Activated T-cell treated with anti-CD3 and anti-CD28 coated beads for 4 hours (primary cell): Measurements from ENCODE around the gene CARD19.

Experiments
- DNase-seq: peaks from one replicate; pipeline ENCODE4 v3.0.0-alpha.2; 2020

Gene CARD19

GRCh38 chr9:93121316-93122241 is 25.6 kb downstream of the CARD19 start:
- no peak for DNase-seq

GRCh38 chr9:93122721-93123221 is 26.8 kb downstream of the CARD19 start:
- no peak for DNase-seq

- no peak for DNase-seq
Measured at GRCh38 chr9:93123561-93124283, 27.7 kb downstream of the CARD19 start.

GRCh38 chr9:93124793-93125192 is 28.8 kb downstream of the CARD19 start:
- DNase-seq = no peak

DNA sequence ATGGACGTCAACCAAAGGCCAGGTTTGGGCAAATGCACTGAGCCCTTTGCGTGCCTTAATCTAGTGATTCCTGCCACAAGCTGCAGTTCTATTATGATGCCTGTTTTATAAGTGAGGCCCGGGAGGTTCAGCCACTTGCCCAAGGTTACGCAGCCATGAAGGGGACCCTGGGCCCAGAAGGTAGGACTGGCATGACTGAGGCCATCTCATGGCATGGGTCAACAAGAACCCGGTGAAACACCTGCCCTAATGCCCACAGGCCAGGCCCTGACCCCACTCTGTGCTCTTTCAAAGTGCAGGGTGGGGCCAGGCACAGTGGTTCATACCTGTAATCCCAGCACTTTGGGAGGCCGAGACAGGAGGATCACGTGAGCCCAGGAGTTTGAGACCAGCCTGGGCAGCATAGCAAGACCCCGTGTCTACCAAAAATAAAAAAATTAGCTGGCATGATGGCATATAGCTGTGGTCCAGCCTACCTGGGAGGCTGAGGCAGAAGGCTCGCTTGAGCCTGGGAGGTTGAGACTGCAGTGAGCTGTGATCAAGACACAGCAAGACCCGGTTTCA is 29.4 kb downstream of the CARD19 start:
- DNase-seq = no peak

DNA sequence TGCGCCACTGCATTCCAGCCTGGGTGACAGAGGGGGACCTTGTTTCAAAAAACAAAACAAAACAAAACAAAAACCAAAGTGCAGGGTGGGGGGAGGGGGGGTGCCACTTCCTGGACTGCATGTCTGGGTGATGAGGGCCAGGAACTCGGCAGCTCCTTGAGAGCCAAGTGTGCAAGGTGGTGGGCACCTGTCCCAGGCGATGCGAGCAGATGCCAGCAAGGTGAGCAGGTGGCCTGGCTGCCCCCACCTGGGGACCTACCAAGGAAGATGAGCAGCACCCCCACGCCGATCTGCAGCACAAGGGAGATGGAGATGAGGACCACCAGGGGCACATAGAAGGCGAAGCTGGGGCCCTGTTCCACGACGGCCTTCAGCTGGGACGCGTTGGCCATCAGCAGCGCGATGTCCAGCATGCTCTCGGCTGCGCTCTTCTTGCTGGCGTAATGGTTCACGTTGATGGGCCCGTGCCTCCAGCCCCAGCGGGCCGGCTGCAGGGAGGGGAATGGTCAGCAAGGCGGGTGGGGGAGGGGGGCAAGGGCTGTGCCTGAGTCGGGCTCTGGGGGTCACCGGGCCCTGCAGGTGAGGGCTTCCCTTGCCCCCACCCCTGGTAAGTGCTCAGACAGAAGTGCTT is 30.2 kb downstream of the CARD19 start:
- no peak for DNase-seq

- DNase-seq = no peak
Measured at GRCh38 chr9:93126825-93127368, 30.9 kb downstream of the CARD19 start.

- no peak for DNase-seq
Measured at GRCh38 chr9:93127395-93127911, 31.4 kb downstream of the CARD19 start.

DNA sequence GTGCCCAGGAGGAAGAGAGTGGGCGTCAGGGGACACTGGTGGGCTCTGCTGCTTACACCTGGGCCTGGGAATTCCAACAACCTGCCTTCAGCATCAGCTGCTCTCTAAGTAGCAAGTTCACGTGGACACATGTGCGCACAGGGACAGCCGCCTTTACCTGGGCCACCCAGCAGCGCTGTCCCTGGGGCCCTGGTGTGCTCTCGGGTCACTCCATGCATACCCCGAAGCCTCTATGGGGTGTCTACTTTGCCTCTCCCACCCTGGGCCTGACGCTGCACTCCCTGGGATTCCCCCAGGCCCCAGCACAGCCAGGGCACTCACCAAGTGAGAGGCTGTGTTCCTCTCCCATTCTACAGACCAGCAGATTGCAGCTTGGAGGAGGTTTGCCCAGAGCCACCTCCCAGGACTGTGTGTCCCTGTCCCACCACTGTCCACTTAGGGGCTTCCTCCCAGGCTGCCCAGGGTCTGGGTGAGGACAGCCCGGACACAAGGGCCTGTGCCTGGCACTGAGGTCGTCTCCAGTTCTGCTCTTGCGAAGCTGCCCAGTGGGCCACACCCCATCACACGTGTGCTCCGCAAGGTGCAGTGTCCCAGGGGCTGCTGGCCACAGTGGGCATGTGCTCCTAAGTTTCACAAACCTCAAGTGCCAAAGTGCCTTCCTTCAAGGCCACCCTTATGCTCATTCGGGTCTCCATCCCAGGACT is 32.1 kb downstream of the CARD19 start:
- DNase-seq = no peak

- no peak for DNase-seq
Measured at GRCh38 chr9:93128715-93129224, 32.8 kb downstream of the CARD19 start.

DNA sequence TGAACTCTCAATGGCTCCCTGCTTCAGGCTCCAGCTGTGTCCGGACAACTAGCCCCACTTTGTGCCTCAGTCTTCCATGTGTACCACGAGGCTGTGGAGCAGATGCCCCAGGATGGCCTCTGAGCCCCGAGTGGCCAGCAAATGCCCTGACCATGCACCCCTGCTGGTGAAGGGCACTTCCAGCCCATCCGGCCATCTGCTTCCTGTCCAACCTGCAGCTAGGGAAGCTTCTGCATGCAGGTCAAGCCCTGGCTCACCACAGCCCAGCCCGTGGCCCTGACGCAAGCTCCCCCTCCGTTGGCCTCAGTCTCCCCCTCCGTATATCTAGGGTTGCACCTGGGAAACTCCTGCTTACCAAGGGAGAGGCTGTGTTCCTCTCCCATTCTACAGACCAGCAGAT is 33.3 kb downstream of the CARD19 start:
- no peak for DNase-seq

DNA sequence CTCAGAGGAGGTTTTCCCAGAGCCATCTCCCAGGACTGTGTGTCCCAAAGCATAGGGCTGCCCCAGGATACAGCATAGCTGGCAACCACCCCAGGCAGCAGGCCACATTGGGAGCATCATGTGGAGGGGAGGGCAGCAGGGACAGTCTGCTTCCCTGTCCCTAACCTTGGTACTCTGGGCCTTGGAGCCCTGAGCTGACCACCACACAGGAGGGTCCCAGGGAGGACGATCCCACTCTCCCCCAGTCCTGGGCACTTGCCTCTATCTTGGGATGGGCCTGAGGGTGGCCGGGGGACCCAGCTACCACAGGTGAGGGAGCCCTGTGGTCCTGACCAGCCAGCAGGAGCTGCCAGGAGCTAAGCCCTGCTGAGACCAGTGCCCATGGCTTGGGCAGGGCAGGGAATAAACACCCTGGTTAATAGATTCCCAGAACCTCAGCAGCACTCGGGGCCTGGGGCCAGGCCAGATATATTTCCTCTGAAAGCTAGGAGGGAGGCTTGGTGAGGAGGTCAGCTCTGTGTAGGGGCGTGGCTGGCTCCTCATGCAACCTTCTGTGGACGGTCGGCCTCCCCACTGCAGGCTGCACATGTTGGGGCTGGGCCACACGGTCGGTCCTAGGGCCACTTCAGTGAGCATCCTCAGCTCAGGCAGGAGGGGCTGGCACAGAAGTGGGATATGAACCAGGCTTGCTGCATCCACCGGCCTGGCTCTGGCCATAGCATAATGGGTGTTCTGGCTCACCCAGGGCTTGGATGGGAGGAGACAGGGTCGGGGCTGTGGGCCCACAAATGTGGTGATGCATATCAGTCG is 33.9 kb downstream of the CARD19 start:
- DNase-seq = no peak

- DNase-seq = no peak
Measured at GRCh38 chr9:93130861-93131481, 35.0 kb downstream of the CARD19 start.

DNA sequence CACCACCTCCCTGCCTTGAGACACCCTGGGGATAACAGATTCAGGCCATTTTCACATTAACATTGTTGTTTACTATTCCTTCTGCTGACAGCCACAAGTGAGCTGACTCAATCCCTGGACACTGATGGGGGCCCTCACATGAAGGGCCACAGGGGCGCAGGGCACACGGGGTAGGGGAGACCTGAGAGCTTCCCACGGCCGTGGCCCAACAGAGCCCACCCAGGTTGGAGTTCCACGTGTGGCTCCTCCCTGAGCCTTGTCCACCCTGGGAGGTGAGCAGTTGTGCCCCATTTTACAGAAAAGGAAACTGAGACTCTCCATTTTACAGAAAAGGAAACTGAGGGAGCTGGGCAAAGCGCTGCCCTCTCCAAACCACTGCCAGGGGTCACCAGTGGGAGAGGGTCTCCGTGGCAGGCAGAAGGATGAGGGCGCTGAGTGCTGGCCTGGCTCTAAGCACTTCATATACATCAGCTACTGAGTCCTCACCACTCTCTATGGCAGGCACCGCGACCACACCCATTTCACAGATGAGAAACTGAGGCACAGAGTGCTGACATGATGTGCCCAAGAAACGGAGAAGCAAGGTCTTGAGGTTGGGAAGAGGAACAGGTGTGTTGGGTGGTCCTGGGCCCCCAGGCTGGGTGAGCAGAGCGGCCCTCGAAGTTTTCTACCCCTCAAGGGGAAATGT is 35.7 kb downstream of the CARD19 start:
- DNase-seq = no peak

- no peak for DNase-seq
Measured at GRCh38 chr9:93132287-93132927, 36.4 kb downstream of the CARD19 start.

GRCh38 chr9:93132946-93133680 is 37.1 kb downstream of the CARD19 start:
- no peak for DNase-seq

DNA sequence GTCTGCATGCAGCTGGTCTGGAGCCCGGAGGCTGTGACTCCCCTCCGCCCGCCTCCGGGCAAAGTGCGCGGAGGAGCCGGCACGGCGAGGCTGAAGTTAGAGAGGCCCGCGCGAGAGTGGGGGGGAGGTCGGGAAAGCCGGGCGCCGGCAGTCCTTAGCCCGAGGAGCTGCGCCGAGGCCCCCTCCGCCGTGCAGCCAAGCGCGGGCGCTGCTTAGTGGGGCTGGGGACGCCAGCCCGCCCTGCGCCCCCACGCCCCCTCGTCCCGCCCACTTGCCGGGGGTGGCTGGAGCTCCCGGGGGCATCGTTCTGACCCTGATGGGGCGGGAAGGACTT is 37.6 kb downstream of the CARD19 start:
- no peak for DNase-seq

GRCh38 chr9:93134015-93134739 is 38.2 kb downstream of the CARD19 start, which contains the start of gene NINJ1:
Gene NINJ1 (minus strand): TSS chr9:93134251. CDS start chr9:93134217, 34 bp downstream.
- peak; percentile 79 for DNase-seq
